GM18909 (cell line): ENCODE data around the gene TUNAR.

Experiments used
- ATAC-seq: cut with Tn5 transposase; IDR thresholded peaks from one replicate; pipeline ENCODE4 v1.9.1; 2021; ENCODE audit warnings: mild to moderate bottlenecking; ENCODE audit not compliant: unreplicated experiment, poor library complexity

The TUNAR gene

GRCh38 chr14:95876761-95877538 lies at the start of gene TUNAR:
Gene TUNAR, plus strand, starts transcription at chr14:95876832.
- no peak for ATAC-seq

- ATAC-seq = no peak
Observed at GRCh38 chr14:95828649-95829265, 47.9 kb upstream of the TUNAR start.

- ATAC-seq = no peak
Observed at GRCh38 chr14:95829321-95829720, 47.3 kb upstream of the TUNAR start.

- ATAC-seq = no peak
Observed at GRCh38 chr14:95830386-95830785, 46.2 kb upstream of the TUNAR start.

- no peak for ATAC-seq
Observed at GRCh38 chr14:95831041-95831440, 45.6 kb upstream of the TUNAR start.

GRCh38 chr14:95831468-95831867 lies 45.2 kb upstream of the TUNAR start:
- ATAC-seq = no peak

GRCh38 chr14:95832012-95832411 lies 44.6 kb upstream of the TUNAR start:
- ATAC-seq = no peak

GRCh38 chr14:95833429-95833828 lies 43.2 kb upstream of the TUNAR start:
- no peak for ATAC-seq

- no peak for ATAC-seq
Observed at GRCh38 chr14:95834496-95834895, 42.1 kb upstream of the TUNAR start.

- ATAC-seq = no peak
Observed at GRCh38 chr14:95835121-95835730, 41.4 kb upstream of the TUNAR start.

- ATAC-seq = no peak
Observed at GRCh38 chr14:95838862-95839261, 37.8 kb upstream of the TUNAR start.

GRCh38 chr14:95840094-95840700 lies 36.4 kb upstream of the TUNAR start:
- no peak for ATAC-seq

GRCh38 chr14:95841668-95842067 lies 35.0 kb upstream of the TUNAR start:
- no peak for ATAC-seq

GRCh38 chr14:95849761-95850160 lies 26.9 kb upstream of the TUNAR start:
- no peak for ATAC-seq

GRCh38 chr14:95850429-95850828 lies 26.2 kb upstream of the TUNAR start:
- no peak for ATAC-seq

- ATAC-seq = no peak
Observed at GRCh38 chr14:95855606-95856005, 21.0 kb upstream of the TUNAR start.

GRCh38 chr14:95857275-95857674 lies 19.4 kb upstream of the TUNAR start:
- ATAC-seq = no peak

- no peak for ATAC-seq
Observed at GRCh38 chr14:95858893-95859292, 17.7 kb upstream of the TUNAR start.

GRCh38 chr14:95862243-95862642 lies 14.4 kb upstream of the TUNAR start:
- ATAC-seq = no peak

GRCh38 chr14:95863295-95863694 lies 13.3 kb upstream of the TUNAR start:
- no peak for ATAC-seq

- ATAC-seq = no peak
Observed at GRCh38 chr14:95869776-95870175, 6.9 kb upstream of the TUNAR start.
